ENCODE data around the gene TUSC2.

Gene TUSC2, protein sequence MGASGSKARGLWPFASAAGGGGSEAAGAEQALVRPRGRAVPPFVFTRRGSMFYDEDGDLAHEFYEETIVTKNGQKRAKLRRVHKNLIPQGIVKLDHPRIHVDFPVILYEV

DNA sequence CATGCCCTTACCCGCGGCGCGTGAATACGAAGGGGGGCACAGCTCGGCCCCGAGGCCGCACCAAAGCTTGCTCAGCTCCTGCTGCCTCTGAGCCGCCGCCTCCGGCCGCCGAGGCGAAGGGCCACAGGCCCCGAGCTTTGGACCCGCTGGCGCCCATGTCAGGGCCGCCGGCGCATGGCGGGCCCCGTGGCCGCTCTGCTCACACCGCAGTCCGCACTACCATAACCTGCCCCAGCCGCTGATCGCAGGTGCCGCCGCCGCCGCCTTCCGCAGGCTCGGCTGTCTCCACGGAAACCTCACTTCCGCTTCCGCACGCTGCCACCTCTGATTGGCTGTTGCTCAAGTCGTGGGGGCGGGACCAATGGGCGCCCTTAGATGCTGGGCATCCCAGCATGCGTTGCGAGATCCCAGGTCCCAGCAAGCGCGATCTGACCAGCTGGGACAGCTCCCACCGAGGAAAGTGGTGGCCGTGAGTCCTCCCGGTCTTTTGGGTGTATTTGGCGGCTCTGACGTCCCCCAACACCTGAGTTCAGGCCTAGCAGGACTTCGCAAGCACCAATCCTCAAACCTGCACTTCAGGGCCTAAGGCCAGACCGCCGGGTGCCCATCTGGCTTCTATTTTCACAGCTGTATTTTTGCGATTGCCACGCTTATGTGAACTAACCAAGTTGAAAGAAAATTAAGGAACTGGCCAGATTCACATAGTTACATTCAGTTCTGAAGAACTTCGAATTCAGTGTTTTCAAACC is at the start of gene TUSC2:
TSS of gene TUSC2 (minus strand) at position 281 of the 749 bp plus-strand sequence. CDS start at position 157, 124 bp downstream.
- peak; percentile 96 for DNase-seq
- ATAC-seq, result peak; percentile 91

DNA sequence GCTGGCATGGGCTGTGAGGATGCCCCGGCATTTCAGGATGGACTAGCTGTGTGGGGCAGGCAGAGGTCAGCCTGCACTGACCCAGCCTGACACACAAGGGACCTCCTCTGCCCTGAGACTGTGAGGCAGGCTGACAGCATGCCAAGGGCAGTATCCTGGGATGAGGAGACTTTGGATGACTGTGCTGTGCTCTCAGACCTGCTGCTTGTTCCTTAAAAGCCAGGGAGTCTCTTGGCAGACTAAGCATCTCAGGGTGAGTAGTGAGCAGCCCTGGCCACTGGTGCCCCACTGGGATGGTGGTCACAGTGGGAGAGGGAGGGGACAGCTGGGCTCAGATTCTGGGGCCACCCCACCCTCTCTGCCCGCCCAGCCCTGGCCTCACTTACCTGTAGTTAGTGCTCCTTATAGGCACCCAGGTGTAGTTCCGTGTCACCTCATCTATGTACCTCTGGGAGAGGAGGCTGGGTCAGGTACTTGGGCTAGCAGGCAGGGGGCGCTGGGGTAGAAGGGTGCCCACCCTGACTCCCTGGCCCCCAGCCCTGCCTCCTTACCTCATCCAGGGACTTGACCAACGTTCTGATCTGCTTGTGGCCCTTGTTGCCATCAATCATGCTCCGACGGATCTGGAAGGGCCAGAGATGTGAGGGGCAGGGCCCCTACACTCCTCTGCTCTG is 47.4 kb upstream of the TUSC2 start:
- DNase-seq (no peak), ATAC-seq (no peak)

DNA sequence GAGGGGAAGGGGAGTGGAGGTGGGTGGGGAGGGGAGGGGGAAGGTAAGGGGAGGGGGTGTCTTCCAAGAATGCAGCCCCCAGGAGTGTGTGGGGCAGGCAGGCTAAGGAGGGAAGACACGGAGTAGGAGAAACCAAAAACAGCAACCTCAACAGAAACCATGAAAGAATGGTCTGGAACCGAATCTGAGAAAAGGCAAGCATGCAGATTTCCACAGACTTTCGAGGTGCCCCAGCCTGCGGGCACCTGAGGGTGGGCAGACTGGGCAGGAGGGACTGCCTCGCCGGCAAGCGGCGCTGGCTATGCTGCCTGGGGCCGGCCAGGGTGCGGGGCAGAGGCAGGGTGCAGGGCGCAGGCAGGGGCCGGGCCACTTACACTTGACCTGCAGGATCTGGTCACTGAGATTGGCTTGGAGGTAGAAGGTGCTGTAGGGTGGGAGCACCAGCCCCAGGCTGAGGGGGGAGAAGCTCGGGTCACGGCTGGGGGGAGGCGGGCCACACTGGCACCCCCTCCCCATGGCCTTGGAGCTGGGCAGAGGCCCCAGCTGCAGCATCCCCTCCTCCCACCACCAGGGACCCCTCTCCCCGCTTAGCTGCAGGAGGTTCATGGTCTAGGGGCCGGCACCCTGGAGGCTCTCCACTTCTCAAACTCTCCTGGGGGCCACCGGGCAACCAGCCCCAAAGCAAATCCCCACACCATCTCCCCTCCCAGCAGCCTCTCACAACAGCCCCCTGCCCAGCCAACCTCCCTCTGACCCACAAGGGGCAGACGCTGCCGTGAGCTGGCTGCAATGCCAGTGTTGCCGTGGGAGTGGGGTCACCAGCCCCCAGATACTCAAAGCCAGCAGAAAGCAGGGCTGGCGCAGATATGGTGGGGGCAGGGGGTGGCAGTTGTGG is 46.6 kb upstream of the TUSC2 start:
- no peak for ATAC-seq
- DNase-seq, result no peak

DNA sequence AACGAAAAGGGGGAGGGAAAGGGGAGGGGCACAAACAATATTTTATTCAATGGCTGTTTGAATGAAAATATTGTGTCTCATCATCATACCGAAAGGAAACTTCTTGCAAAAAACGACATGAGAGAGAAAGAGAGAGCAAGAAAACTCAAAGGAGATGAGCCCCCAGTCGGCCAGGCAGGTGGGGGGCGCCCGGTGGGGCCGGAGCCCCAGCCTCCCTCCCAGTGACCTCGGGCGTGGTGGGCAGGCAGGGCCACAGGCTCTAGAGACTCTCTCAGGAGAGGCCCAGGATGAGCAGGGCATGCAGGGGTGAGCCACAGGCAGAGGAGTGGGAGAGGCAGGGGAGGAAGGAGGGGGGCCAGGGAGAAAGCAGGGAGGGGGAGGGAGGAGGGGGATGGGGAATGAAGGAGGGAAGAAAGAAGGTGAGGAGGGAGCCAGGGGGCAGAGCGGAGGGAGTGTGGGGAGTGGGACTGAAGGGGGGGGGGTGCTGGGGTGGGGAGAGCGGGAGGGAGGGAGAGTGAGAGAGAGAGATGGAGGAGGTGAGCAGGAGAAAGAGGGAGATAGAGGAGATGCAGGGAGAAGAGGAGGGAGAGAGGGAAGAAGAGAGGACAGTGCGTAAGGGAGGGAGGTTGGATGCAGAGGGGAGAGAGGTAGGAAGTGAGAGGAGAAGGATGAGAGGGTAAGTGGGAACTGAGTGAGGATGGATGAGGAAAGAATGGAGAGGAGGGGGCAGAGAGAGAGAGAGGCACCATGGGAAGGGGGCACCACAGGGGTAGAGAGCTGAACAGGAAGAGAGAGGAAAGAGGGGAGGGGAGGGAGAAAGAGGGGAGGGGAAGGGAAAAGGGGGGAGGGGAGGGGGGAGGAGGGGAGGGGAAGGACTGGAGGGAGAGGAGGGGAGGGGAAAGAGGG is 45.4 kb upstream of the TUSC2 start:
- no peak for ATAC-seq
- no peak for DNase-seq

DNA sequence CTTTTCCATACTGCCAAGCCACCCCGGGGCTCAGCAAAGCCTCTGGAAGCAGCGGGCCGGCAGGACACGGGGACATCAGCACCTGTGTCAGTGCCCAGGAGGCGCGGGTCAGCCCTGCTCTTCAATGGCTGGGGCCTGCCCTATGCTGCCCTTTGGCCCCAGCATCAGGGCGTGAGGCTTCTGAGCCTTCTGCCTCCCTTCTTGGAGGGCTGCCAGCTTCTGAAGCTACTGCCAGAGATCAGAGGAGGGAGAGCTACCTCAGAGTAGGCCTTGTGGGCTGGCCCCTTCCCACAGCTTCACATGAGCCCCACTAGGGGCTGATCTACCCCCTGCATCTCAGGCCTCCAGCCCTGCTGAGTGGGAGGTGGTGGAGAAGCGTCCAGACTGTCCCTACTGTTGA is 44.3 kb upstream of the TUSC2 start:
- no peak for ATAC-seq
- no peak for DNase-seq

DNA sequence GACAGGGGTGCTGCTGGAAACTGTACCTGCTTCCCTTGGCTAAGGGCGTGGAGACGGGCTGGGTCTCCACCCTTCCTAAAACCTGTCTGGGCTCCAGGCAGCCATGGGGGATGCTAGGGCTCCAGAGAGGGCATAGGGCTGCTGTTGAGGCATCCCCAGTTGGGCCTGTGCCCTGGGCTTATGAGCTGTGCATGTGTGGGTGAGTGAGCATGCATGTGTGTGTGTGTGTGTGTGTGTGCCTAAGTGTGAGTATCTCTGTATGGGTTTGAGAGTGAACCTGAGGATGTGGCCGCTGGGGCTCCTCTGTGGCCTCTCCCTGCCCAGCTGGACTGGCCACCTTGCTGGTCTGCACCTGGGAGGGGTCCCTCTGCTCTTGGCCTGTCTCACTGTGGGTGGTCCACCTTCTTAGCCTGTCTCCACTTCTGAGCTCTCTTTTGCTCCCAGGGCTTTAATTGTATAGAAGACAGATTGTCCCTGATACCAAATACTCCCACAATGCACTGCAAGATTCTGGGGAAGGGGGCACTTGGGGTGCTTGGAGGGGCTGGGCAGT is 43.2 kb upstream of the TUSC2 start:
- ATAC-seq, result no peak
- DNase-seq, result no peak

DNA sequence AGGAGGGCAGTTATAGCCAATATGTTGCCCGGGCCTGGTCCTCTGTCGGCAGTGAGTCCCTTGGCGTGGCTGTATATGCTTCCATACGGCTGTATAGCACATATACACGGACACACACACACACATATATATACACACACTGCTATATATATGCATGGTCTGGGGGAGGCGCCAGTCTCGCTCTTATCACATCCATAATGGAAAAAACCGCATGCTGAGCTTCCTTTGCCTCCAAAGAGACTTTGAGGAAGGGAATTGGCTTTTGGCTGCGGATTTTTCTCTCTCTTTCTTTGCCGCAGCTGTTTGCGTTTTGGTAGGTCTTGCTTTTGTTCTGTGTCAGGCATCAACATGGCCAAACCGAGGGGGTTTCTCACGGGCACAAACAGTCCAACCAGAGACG is 42.6 kb upstream of the TUSC2 start:
- ATAC-seq, result no peak
- DNase-seq, result no peak

DNA sequence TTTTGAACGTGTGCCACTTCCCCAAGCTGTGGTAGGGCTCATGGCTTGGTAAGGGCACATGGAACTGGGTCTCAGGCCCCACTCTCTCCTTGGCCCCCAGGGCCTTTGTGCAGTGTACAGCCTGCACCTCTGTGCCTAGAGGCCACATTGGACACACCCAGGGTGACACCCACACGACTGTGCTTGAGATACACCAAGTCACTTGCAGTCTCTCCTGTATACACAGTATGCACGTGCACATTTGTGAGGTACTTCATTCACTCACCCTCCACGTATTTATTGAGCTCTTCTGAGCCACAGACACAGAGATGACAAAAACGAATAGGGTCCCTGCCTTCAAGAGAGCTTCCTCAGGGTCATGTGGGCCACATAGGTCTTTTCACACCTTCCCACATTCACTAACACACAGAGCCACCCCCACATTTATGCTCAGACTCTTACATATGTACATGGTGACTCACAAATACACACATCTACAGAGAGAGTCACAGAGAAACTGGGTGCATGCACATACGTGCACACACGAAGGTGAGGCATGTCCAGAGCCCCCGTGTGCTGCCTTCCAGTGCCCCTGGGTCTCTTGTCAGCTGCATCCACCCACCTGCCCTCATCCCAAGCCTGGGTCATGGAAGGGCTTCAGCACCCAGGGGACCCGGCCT is 41.1 kb upstream of the TUSC2 start:
- DNase-seq (no peak), ATAC-seq (no peak)

DNA sequence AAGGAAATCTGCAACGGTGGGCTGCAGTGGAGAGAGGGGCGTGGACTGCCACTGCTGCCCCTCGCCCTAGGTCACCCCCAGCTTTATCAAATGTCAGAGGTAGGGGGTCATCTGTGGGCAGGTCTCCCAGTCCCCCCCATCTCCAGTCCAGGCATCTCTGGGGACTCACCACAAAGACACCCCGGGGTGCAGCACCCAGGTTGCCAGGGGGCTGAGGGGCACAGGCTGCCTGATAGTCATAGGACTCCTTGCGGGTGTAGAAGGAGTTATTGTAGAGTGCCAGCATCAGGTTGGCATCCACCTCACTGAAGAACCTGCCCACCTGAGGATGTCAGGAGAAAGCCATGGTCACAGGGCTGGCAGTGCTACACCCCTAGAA is 37.8 kb upstream of the TUSC2 start:
- ATAC-seq (no peak), DNase-seq (no peak)

DNA sequence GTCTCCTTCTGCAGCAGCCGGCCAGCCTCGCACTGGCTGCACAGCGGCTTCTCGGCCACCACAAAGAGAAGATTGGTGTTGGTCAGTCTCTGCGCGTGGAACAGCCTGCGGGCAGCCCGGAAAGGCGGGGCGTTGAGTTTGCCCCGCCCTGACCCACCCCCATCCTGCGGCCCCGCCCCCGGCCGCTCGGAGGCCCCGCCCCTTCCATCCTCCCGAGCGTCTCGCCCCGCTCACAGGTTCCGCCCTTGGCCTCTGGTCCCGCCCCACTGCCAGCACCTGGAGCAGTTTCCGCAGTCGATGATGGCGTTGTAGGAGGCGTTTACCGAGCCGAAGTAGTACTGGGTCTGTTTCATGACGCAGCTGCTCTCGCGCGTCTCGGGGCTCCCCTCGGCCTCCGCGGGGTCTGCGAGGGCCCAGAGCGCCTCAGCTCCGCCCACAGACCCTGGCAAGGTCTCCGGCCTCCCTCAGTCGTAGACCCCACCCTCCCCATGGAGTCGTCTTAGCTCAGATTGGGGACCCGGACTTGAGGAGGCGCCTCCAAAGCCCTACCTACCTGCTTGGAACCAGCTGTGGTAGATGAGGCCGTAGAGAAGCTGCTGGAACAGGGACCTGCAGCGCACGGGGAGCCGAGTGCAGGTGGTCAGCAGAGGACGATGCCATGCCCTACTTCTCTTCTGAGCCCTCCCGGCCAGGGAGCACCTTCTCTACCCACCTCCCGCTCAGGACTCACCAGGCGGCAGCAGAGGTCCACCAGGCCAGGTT is 37.2 kb upstream of the TUSC2 start:
- ATAC-seq (peak; percentile 92), DNase-seq (peak; percentile 95)

DNA sequence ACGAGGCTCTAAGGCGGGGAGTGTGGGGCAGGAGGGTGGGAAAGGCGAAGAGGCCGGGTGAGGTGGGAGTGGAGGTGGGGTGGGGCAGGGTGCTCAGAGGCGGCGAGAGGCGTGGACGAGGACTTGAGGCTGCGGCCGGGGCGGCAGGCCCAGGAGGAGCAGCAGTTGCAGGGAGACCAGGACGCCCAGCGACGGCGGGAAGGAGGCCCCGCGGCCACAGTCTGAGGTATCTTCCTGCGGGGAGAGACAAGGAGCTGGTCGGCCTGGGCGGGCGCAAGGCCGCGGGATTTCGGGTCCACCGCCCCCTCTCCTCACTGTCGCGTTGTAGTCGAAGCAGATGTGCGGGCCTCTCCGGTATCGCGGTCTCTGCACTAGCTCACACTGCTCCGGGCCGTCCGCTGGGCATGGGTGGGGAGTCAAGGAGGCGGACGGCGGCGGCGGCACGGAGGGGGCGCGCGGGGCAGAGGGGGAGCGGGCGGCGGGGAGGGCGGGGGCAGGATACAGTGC is 36.6 kb upstream of the TUSC2 start:
- ATAC-seq (peak; percentile 16), DNase-seq (no peak)

DNA sequence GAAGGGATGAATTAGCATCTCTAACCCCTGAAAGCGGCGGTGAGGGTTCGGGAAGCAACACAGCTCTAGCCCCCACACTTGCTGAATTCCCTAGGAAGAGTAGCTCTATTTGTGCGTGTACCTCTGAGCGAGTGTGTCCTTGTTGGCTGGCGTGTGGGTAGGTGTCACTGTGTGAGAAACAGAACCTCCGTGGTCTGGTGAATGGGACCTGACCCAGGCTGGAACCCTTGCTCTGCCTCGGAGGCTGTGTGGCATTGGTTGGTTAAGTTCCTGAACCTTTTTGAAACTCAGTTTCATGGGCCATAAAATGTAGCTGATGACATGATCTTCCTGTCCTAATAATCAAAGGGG is 31.7 kb upstream of the TUSC2 start:
- DNase-seq, result no peak

DNA sequence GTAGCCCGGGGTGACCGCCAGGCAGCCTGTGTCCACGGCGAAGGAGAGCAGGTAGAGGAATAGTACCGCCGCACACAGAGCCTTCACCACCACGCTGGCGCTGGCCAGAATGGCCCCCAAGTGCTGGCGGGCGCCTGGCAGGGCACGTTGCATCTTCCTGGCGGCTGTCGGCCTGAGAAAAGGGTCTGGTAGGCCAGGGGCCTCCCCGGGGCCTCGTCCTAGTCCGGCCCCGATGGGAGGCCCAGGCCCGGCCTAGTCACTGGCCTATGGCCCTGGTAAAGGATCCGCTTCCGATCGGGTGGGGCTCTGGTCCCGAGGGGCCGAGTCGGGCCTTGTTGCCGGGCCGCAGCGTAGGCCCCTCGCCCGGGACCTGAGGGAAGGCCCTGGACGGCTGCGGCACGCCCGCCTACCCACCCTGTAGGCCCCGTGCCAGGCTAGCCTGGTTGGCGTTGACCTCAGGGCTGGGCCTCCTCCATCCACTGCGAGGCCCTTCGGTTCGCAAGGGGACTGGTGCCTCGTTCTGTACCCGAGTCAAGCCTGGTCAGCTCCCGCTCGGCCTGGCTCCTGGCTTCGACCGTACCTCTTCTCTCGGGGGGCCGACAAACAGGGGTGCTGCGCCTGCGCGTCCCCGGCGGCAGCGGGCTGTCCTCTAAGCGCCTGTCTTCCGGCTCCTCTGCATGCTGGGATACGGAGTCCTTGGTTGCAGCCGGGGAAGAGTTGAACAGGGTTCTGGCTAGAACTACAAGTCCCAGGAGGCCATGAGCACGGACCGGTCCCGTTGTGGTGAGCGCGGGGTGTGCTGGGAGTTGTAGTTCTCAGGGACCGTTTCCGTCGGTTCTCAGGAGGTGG is 31.1 kb upstream of the TUSC2 start, which contains the start of gene TMEM115:
TSS of gene TMEM115 (minus strand) at position 611 of the 849 bp plus-strand sequence. CDS start at position 153, 458 bp downstream.
- ATAC-seq, result peak; percentile 100

More for the DNA sequence above, 31.7 kb upstream of the TUSC2 start:
- peak; percentile 8 for ATAC-seq

DNA sequence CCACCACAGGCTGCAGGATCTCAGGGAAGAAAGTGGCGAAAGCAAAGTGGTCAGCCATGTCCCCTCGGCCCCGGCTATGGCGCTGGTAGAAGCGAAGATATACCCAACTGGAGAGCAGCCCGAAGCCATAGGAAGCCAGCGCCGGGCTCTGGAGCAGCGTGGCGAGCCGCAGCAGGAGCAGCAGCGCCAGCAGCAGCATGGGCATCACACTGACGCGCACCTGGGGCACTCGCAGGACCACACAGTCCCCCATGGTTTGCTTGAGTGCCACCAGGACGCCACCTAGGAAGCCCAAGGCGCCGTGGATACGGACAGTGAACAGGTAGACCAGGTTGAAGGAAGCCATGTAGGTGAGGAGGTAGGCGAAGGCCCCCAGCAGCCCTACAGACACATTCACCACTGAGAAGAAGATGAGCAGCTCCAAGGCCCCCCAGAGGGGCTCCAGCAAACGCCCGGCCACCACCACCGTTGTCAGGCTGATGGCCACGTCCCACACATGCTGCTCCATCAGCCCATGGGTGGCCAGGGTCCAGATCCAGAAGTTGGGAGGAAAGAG is 30.4 kb upstream of the TUSC2 start:
- ATAC-seq (no peak), DNase-seq (no peak)

More for the DNA sequence above, 31.1 kb upstream of the TUSC2 start, which contains the start of gene TMEM115:
- DNase-seq, result peak; percentile 93

DNA sequence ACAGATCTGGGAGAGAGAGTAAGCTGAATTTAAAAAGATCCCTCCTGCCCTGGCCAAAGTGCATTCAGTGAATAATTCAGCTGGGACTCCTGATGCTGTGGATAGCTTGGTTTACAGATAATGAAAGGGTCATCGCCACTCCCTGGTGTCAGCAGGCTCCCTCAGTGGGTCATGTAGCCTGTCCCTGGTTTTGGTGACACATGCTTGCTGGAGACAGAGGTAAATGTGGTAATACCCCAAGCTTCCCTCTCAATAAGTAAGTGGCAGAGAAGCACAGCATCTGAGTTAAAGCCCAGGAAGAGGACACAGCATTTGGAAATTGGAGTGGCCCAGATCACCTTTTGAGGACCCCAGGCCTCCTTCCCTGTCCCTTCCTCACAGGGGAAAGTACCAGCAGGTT is 29.5 kb upstream of the TUSC2 start:
- no peak for DNase-seq

DNA sequence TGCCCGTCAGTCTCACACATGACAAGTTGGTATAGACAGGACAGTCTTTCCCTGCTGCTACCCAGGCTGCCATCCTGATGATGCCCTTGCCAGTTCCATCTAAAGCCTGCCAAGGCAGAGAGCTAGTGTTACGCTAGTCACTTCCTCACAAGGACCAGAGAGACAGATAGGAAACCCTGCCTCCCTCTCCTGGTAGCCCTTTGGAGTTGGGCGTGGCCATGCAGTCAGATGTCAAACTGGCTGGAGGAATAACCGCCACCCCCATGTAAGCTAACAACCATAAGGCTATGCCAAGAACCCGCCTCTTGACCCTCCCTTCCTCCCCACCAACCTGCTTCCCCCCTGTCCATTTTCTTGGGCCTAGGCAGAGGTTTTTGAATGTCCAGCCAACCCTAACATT is 28.5 kb upstream of the TUSC2 start:
- no peak for ATAC-seq

More for the DNA sequence above, 29.5 kb upstream of the TUSC2 start:
- ATAC-seq, result no peak

DNA sequence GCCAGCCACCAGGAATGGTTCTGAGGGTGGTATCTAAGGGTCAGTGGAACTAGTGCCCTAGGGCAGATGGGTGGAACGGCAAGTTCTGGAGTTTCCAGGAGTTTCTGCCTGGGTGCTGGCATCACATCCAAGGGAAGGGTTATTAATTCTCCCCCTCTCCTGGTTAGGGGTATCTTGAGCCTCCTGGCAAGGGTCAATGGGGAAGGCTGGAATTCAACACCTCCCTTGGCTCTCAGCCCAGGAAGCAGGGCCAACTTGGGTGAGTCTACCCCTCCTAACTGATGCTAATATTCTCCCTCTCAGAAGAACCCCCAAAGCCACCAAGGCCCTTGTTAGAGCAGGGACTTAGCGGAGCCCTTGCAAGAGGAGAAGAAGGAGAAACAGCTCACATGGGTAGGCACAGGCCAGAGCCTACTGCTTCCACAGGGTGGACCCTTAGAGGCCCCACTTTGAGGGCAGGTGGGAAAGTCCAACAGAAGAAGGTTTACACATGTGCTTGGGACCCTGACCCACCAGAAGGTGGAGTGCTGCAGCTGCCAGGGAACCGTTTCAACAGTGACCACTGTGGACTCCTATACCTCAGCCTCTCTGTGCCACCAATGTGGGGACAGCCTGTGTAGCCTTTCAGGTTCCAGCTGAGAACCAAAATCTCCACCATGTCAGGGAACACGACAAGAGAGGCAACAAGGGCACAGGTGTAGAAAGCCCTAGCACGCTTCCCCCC is 28.0 kb upstream of the TUSC2 start:
- ATAC-seq, result no peak
- DNase-seq, result no peak

More for the DNA sequence above, 28.5 kb upstream of the TUSC2 start:
- no peak for DNase-seq
